PFSK-1 (cell line): ENCODE results near the gene SLC29A1.

Source experiments
- FOXP2 ChIP-seq: optimal IDR thresholded peaks from 2 replicates; pipeline ENCODE3; 2011; ENCODE audit warnings: borderline replicate concordance, control low read depth, inconsistent platforms; ENCODE audit not compliant: insufficient read depth; ENCODE audit errors: extremely low read length, extremely low read depth
- POLR2AphosphoS5 ChIP-seq: IDR thresholded peaks from 2 replicates; pipeline ENCODE4 v1.6.1; 2012; ENCODE audit warnings: low read depth, mild to moderate bottlenecking, control low read depth, low read length, moderate library complexity
- SIN3A ChIP-seq: IDR thresholded peaks from 2 replicates; pipeline ENCODE4 v1.6.1; 2012; ENCODE audit warnings: mild to moderate bottlenecking, low read length, moderate library complexity, borderline replicate concordance; ENCODE audit not compliant: insufficient read depth
- TAF1 ChIP-seq: IDR thresholded peaks from 2 replicates; pipeline ENCODE4 v1.6.1; 2012; ENCODE audit warnings: low read length, control low read depth, borderline replicate concordance; ENCODE audit not compliant: insufficient read depth
- TF ChIP-seq, protein P1 (sequence below), 2 experiments: IDR thresholded peaks; 2 replicates each; pipeline versions ENCODE4 v1.6.1 to v1.8.0; 2011 to 2012; ENCODE audit warnings: low read depth in 2 of 2, low read length in 2 of 2, control low read depth in 1 of 2, inconsistent platforms in 1 of 2, mild to moderate bottlenecking in 1 of 2, moderate library complexity in 1 of 2; ENCODE audit not compliant: insufficient read depth in 1 of 2

DNA sequence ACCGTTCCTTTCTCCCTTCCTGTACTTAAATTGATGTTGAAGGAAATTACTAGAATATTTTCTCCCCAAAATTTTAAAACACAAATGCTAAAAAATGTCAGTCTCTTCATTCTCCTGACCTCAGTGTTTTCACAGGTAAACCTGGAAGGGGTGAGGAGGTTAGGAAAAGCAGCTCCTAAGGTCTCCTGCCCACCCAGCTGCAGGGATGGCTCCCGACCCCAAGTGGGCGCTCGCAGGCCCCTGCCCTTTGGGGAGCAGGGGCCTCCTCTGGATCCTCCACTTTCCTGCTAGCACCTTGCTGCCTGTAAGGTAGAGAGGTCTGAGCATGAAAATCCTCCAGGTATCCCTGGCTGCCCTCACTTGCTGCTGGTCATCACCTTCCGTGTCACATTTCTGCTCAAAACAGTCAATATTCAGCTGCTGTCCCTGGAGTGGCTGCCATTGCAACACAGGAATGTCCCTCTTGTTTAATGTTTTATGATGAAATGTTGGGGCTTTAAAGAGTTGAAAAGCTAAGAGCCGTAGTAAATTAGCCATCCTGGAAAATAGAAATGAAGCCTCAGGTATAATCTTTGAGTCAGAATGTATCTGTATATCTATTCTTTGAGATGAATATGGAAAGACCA is 12.6 kb downstream of the SLC29A1 start:
- TF ChIP-seq TAF1, result no peak
- TF ChIP-seq POLR2AphosphoS5, result no peak
- TF ChIP-seq SIN3A, result no peak
- TF ChIP-seq, protein P1, sequence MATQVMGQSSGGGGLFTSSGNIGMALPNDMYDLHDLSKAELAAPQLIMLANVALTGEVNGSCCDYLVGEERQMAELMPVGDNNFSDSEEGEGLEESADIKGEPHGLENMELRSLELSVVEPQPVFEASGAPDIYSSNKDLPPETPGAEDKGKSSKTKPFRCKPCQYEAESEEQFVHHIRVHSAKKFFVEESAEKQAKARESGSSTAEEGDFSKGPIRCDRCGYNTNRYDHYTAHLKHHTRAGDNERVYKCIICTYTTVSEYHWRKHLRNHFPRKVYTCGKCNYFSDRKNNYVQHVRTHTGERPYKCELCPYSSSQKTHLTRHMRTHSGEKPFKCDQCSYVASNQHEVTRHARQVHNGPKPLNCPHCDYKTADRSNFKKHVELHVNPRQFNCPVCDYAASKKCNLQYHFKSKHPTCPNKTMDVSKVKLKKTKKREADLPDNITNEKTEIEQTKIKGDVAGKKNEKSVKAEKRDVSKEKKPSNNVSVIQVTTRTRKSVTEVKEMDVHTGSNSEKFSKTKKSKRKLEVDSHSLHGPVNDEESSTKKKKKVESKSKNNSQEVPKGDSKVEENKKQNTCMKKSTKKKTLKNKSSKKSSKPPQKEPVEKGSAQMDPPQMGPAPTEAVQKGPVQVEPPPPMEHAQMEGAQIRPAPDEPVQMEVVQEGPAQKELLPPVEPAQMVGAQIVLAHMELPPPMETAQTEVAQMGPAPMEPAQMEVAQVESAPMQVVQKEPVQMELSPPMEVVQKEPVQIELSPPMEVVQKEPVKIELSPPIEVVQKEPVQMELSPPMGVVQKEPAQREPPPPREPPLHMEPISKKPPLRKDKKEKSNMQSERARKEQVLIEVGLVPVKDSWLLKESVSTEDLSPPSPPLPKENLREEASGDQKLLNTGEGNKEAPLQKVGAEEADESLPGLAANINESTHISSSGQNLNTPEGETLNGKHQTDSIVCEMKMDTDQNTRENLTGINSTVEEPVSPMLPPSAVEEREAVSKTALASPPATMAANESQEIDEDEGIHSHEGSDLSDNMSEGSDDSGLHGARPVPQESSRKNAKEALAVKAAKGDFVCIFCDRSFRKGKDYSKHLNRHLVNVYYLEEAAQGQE (IDR thresholded peaks at IDR 0.05; ENCODE audit: insufficient read depth in 1 of 2, low read depth in 2 of 2, low read length in 2 of 2), result no peak
- TF ChIP-seq FOXP2, result no peak
